Erythroblast (primary cell): Measurements from ENCODE around the gene SKIC8.

Source experiments
- GATA1 ChIP-seq: IDR thresholded peaks from 2 replicates; pipeline ENCODE4 v1.6.1; 2011; ENCODE audit warnings: low read depth, mild to moderate bottlenecking, control low read depth, low read length, moderate library complexity
- POLR2A ChIP-seq: IDR thresholded peaks from 2 replicates; pipeline ENCODE4 v1.6.1; 2011; ENCODE audit warnings: mild to moderate bottlenecking, low read length

GRCh38 chr15:78306176-78306774, 6.9 kb upstream of the SKIC8 start:
- TF ChIP-seq POLR2A (no peak), GATA1 (no peak)
